GM10847 (cell line): ENCODE results near the gene PDAP1.

Experiments used
- POLR2A ChIP-seq: IDR thresholded peaks from 2 replicates; pipeline ENCODE4 v1.6.1; 2011; ENCODE audit not compliant: insufficient read length; ENCODE audit errors: extremely low read depth

Gene PDAP1

DNA sequence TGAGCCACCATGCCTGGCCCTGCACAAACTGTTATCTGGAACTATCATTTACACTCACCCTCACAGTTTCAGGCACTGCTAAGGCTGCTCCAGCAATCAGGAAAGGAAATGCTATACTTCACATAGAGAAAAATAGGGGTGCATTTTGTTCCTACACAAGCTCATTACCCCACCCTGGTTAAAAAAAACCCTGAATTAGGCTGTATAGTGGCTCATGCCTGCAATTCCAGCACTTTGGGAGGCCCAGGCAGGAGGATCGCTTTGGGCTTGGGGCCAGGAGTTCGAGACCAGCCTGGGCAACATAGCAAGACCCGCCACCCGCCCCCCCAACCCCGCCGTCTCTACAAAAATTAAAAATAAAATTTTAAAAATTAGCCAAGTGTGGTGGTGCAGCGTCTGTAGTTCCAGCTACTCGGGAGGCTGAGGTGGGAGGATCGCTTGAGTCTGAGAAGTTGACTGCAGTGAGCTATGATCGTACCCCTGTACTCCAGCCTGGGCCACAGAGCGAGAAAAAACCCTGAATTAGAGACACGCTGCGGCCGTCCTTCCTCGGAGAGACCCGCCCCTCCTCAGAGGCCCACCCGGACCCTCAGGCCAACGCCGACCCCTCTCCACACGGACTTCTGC is 29.7 kb upstream of the PDAP1 start:
- no peak for TF ChIP-seq POLR2A

DNA sequence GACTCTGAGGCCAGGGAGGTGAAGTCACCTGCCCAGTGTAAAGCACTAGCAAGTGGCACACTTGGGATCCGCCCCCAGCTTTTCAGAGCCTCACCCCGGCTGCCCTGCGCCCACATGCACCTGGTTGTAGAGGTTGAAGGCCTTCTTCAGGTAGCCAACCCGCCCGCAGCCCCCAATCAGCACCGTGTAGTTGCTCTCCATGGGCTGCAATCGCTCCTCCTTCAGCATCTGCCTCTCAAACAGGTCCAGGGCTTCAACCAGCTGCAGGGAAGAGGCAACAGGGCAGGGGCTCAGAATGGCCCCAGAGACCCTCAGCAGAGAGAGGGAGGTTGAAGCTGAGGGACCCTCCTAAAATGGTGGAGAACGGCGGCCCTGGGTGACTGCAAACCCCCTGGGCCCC is 24.8 kb upstream of the PDAP1 start:
- TF ChIP-seq POLR2A, result no peak

DNA sequence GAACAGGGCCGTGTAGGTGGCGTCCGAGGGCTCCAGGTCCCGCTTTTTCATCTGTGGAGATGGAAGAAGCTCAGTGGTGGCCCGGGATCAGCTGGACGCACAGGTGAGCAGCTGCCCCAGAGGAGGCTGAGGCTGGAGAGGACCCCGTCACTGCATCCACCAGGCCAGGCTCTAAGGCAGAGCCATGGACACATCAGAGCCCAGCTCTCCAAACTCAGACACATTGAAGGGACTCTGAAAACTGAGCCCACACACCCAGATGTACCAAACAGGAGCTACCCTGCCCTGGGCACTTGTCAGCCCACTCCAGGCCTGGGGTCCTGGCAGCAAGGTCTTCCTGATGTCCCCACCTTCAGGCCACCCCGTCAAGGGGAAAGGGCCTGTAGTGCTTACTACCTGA is 21.4 kb upstream of the PDAP1 start:
- no peak for TF ChIP-seq POLR2A

DNA sequence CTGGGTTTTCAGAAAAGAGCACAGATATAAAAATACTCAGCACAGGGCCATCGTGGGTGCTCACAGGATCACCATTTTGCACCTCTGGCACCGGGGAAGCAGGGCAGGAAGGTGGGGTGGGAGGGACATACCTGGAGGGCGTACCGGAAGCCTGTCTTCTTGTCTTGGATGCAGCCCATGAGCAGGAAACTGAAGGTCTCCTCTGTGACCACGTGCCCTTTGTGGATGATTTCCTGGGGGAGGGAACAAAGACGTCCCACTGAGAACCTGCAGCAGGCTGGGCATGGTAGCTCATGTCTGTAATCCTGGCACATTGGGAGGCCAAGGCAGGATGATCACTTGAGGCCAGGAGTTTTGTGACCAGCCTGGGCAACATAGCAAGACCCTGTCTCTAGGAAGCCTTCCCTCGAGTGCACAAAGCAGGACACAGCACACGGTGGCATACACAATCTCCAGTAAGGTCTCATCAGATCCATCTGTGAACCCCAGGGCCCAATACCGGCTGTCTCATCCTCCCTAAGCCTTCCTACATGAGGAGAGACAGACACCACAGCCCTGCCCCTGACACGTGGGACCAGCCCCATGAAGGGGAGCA is 20.7 kb upstream of the PDAP1 start:
- no peak for TF ChIP-seq POLR2A

DNA sequence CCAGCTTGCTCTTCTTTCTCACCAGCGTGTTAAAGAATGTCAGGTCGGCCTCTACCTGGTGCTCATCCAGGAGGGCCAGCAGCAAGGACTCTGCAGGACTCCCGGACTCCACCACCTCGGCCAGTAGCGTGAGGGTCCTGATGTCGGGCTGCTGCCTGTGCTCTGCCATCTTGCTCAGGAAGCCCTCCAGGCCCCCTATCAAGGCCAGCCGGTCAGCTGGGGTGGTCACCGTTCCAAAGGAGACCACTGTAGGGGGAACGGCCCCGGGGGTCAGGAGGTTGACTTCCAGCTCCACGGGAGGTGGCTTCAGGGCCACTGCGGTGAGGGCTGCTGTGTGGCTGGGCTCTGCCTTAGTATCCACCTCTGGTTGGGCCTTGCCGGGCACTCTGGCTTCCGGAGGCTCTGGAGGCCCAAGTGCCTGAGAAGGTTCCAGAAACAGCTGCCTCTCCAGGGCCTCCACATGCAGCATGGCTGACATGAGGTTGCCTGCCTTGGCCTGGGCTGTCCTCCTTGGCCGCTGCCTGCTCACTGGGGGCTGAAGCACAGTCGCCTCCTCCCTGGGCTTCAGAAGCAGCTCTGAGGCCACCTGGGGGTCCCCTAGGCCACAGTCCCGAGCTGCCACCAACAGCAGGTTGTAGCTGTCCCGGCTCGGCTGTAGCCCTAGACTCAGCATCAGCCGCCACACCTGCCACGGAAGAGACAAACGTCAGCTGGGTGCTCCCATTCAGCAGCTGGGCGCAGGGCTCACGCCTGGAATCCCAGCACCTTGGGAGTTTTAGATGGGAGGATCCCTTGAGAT is 16.7 kb upstream of the PDAP1 start:
- TF ChIP-seq POLR2A, result no peak

DNA sequence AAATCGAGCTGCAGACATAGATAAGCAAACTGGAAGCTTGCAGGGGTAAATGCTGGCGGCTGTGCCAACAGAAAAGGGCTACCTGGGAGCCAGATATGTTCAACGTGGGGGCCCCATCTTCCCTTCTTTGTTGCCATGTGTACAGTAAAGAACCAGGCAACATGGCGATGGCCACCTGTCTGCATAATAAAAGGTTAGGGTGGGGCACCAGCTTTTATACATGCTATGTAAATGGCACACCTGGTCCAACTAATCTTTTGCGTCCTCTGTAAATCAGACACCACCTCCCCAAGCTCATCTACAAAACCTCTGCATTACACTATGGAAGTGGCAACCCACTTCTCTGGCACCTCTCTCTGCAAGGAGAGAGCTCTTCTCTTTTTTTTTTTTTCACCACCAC is 14.2 kb upstream of the PDAP1 start:
- TF ChIP-seq POLR2A, result no peak

DNA sequence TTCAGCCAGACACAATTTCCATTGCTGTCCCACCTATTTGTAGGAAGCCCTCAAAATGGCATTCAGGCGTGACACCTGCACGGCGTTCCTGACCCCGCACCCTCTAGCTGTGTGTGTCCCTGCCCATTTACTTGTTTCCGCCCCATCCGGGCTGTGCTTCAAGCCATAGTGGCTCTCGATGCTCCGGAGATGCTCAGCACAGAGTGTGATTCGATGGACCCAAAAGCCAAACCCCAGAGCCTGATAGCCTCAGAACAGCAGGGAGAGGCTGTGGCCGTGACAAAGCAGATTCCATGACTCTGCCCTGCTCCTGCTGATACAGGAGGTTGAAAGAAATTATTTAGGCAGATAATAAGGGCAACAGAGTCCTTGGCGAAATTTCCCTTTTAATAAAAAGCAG is 13.8 kb upstream of the PDAP1 start:
- no peak for TF ChIP-seq POLR2A

DNA sequence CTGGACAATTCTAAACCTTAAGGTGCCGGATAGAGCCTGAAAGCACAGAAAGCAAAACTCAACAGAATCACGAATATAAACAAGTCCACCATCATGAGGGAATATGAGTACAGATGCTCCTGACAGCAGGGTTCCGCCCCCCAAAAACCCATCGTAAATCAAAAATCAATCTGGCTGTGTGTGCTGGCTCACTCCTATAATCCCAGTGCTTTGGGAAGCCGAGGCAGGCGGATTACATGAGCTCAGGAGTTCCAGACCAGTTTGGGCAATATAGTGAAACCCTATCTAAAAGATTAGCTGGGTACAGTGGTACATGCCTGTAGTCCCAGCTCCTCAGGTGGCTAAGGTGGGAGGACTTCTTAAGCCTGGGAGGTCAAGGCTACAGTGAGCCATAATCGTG is 12.6 kb upstream of the PDAP1 start:
- no peak for TF ChIP-seq POLR2A

DNA sequence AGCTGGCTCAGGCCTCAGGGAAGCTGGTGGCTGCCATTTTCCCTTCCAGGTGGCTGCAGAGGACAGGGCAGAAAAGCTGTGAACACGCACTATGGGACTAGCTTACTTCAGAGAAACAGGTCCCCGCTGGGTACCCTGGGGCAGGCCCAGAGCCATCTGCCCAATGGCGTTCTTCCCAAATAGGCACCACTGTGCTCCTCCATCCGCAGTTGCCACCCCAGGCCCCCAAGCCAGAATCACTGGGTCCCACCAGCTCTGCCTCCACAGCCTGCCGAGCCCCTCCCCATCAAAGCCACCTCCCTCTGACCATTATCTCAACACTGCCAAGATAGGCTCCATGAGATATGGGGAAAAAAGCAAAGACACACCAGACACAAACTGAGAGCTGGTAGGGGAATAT is 11.8 kb upstream of the PDAP1 start:
- TF ChIP-seq POLR2A, result no peak

DNA sequence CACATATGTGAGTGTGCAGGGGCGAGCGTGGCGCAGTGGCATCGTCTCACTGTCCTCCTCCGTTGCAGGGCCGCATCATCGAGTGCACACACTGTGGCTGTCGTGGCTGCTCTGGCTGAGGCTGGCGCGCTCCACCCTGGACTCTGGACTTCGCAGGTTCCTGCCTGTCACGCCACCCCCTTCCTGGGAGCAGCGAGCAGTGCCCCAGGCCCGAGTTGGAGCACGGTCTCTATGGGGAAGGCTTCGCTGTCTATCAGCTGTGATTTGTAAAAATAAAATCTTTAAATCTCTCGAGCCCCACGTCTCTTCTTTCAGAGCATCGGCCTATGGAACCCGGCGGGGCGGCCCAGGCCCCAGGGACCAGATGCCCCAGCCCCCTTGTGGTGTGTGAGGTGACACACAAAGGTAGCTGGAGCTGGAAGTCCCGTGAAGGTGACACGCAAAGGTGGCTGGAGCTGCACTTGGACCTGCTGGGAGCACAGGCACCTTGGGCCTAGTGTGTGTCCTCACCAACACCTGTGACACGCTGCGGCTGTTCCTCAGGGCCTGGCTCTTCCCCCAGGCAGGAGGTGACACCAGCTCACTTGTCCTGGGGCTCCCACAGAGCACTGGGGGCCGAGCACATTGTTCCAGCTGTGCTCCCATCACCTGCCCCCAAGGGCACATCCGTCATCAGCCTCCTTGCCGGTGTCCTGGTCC is 11.1 kb upstream of the PDAP1 start:
- no peak for TF ChIP-seq POLR2A

DNA sequence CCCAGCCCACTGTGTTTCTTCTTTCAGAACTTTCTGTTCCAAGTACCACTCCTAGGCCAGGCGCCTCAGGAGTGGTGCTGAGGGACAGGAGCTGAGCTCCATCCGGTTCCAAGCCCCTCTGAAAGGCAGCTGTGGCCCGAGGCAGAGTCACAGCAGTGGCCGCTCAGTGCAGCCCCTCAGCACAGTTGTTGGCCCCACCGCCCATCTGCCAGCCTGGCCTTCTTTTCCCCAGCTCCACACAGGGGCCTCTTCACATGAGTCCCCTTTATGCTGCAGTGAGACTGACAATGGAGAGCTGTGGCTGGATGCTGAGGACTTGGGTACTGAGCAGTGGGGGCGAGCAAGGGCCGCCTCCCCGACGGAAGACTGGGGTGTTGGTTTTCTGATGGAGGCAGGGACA is 9.9 kb upstream of the PDAP1 start:
- TF ChIP-seq POLR2A, result no peak

DNA sequence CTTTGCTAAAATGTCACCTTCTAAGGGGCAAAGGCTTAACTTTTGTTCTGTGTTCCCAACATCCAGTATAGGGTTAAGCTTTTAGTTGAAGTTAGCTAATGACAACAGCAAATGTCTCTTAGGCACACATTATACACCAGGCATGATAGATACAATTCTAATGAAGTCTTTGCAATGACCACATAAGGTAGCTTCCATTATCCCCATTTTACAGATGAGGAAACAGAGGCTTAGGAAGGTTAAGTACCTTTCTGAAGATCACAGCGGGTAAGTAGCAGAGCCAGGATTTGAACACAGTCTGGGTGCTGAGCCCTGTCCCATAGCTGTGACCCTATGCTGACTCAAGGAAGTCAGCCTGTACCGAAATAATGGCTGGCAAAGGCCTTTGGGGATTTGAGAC is 2.2 kb upstream of the PDAP1 start:
- no peak for TF ChIP-seq POLR2A

DNA sequence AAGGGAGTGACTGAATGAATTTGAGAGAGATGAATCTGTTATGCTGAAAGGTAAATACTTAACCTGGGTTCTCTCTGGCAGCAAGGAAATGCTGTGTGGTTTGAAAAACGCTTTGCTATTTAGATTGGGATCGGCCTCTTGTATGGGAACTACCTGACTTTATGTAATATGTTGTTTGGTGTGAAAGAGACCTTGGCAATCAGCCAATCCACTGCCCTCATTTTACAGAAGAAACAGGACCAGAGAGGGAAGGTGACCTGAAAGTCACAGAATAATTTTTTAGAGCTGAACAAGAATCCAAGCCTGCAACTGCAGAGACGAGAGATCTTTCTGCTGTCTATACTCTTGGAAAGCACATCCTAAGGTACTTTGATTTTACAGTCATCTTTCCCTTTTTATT is 1.4 kb upstream of the PDAP1 start:
- TF ChIP-seq POLR2A, result no peak

DNA sequence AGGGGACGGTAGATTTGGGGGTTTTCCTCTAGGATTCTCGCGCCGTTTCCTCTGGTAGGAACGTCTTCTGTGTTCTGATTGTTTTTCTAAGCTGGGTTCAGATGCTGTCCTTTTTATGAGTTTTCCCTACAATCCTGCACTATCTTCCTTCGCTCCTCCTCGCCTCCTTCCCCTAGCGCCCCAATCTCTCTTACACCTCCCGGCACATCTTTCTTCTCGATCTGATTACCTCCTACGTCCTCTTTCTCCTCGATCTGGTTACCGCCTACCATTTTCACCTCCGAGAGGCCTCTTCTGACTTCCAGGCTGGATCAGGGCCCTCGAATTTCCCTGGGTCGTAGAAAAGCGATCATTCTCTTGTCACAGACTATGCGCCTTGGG is 785 bp upstream of the PDAP1 start:
- no peak for TF ChIP-seq POLR2A

DNA sequence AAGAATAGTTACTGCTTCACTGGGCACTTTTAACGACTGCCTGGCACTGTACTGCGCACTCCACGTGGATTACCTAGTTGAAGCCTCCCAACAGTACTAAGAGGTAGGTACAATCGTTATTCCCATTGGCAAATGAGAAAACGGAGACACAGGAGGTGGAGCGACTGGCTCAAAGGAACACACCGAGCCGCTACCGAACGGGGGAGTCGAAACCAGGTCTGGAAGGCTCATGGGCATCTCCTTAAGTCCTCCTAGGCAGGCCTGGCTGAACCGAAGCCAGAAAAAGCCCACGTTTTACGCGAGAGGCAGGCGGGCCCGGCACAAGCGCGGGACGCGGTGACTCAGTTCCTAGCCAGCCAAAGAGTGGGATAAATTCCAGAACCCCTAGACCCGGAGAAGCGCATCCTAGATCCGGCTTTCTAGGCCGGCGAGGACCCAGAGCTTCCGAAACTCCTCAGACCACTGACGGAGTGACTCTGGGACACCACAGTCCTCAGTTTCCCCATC is 472 bp downstream of the PDAP1 start:
- no peak for TF ChIP-seq POLR2A

DNA sequence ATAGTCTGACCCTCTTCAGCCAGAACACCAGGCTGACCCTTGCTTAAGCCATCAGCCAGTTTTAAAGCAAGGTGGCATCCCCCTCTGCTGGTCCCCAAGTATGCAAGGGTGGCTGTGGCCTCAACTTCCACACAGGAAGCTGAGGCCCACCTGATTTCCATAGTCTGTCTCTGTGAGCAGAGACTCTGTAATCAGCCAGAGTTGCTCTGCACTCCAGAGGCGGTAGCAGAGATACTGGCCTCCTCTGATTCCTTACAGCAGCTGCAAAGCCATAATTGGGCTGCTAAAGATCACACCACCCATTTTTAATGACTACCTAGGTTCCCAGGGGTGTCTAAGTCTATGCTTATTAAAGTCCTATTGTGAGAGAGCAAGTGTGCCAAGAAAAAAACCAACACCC is 1.8 kb downstream of the PDAP1 start:
- no peak for TF ChIP-seq POLR2A
